HG03432 (cell line): ENCODE measurements around the gene CTPS2.
"Not testable (repeated sequence)": the region's sequence is repeated elsewhere in the genome, so short reads cannot be mapped to it uniquely, and the experiment has no call there.

Source experiments
- ATAC-seq: cut with Tn5 transposase; IDR thresholded peaks from one replicate; pipeline ENCODE4 v1.9.1; 2021; ENCODE audit warnings: mild to moderate bottlenecking, moderate library complexity; ENCODE audit not compliant: unreplicated experiment

The CTPS2 gene

GRCh38 chrX:16715638-16716037, 3.2 kb upstream of the CTPS2 start:
- not testable (repeated sequence) for ATAC-seq

DNA sequence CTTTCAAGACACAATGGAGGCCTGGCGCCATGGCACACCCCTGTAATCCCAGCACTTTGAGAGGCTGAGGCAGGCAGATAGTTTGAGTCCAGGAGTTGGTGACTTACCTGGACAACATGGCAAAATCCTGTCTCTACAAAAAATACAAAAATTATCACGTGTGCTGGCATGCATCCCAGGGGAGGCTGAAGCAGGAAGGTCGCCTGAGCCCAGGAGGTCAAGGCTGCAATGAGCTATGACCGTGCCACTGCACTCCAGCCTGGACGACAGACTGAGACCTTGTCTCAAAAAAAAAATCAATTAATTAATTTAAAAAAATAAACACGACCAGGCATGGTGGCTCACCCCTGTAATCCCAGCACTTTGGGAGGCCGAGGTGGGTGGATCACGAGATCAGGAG, 2.0 kb upstream of the CTPS2 start:
- ATAC-seq, result no peak

- ATAC-seq, result peak; percentile 44
Observed at GRCh38 chrX:16711893-16712547, 449 bp downstream of the CTPS2 start.

DNA sequence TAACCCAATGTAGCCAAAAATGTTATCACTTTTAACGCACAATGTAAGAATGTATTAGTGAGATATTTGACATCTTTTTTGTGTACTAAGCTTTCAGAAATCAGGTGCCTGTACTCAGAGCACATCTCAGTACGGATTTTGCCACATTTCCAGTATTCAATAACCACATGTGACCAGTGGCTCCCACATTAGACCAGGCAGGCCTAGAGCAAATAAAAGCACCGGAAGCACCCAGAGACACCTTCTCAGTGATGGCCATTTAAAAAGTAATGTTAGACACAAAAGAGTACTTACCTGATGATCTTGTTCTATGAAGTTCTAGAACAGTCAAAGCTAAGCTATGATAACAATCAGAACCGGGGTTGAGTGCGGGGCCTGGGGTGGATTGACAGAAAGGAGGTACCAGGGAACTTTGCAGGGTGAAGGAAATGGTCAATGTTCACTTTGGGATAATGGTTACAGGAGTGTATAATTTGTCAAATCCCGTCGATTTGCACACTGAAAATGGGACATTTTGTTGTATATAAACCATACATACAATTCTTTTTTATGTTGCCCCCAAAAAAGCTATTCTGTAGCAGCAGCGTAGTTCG, 1.2 kb downstream of the CTPS2 start:
- ATAC-seq, result no peak

DNA sequence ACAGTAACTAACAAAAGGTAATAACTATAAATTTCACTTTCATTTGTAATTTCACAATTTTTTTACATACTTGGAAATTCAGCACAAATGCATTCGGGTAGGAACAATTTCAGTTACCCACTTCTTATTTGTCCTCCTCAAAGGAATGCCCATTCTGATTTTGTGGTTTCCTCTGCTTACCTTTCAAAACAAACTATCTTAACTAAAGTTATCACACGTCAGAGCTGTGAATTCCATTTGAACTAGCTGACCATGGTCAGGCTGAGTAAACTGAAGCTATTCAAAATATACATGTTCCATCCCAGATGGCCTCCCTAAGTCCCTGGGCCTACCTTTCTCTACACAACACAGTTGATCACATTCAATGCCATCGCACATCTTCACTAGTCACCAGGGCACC, 4.5 kb downstream of the CTPS2 start:
- no peak for ATAC-seq

DNA sequence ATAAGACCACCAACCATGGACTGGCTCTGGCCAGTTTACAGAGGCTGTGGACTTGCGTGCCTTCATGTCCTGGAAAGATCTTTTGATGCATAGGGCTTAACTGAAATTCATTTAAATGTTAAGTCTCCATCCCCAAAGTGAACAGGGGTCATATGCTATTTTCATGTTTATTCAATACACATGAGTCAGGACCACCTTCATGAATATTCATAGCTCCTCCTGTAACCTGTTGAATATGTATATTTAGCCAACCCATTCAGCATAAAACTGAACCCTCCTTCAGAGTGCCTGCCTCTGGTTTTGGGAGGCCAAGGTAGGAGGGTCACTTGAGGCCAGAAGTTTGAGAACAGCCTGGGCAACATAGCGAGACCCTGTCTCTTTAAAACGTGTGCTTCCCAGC, 7.1 kb downstream of the CTPS2 start:
- no peak for ATAC-seq

DNA sequence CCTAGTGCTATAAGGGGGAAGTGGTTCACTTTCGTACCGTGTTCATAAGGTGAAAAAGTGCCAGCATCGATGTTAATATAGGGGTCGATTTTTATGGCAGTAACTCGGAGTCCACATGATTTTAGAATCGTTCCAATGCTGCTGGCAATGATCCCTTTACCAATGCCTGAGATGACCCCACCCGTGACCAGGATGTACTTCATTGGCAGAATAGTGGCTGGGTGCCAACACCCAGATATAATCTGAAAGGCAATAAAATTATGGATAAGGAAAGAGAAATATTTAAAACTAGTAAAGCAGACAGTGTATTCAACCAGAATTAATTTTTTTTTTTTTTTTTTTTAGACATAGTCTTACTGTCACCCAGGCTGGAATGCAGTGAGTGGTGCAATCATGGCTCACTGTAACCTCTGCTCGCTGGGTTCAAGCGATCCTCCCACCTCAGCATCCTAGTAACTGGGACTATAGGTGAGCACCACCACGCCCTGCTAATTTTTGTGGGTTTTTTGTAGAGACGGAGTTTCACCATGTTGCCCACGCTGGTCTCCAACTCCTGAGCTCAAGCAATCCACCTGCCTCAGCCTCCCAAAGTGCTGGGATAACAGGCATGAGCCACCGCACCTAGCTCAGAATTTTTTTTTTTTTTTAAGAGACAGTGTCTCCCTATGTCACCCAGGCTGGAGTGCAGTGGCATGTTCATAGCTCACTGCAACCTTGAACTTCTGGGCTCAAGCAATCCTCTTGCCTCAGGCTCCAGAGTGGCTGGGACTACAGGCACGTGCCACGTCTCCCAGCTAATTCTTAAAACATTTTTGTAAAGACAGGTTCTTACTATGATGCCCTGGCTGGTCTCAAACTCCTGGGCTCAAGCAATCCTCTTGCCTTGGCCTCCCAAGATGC, 9.5 kb downstream of the CTPS2 start:
- no peak for ATAC-seq

GRCh38 chrX:16700734-16701133, 11.7 kb downstream of the CTPS2 start:
- no peak for ATAC-seq

DNA sequence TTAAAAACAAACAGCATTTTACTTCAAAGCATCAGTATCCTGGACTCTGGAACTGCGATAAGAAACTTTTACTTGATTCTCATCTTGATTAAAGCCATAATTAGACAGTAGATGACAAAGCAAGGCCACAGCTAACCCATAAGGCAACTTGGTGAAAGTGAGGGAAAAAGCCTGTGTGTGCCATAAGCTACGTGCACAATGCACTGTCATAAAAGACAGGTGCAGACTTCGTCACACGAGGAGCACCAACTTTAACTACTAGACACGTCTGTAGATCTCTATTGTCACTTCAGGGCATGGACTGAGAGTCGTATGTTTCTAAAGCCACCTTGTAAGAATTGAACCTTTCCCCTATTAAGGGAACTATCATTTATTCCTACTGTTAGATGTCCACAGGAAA, 13.1 kb downstream of the CTPS2 start:
- no peak for ATAC-seq

DNA sequence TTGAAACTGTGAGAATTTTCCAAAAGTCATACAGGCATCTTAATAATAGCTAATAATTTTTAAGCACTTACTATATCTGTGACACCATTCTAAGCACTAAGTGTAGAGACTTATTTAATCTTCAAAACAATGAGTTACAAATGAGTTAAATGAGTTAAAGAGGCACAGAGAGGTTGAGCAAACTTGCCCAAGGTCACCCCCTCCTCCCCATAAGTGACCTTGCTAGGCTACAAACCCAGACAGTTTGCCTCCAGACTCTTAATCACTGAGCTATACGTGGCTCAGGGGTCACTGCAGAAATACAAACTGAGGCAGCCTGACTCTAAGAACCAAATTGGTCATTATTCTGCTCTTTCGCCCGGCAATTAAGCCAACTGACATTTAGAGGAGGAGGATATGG, 15.5 kb downstream of the CTPS2 start:
- no peak for ATAC-seq

DNA sequence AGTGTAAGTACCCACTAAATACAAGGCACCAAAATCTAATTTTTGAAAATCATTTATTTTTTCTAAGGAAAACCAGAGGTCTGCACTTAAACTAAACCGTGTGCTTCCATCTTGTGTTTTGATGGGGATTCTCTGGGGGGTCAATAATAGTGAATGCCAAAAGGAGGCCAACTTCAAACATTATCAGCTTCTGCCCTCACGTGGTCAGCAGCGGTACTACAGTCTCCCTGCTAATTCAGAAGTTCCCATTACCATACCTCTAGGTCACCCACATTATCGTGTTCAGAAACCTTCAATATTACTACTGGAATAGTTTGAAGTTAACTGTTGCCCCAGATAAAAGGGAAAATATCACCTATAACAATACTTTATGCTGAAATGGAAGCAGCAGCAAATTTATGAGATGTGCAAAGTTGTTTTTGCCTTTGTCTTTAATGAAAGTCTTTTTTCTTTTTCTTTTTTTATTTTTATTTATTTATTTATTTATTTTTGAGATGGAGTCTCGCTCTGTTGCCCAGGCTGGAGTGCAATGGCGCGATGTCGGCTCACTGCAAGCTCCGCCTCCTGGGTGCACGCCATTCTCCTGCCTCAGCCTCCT, 17.3 kb downstream of the CTPS2 start:
- no peak for ATAC-seq

DNA sequence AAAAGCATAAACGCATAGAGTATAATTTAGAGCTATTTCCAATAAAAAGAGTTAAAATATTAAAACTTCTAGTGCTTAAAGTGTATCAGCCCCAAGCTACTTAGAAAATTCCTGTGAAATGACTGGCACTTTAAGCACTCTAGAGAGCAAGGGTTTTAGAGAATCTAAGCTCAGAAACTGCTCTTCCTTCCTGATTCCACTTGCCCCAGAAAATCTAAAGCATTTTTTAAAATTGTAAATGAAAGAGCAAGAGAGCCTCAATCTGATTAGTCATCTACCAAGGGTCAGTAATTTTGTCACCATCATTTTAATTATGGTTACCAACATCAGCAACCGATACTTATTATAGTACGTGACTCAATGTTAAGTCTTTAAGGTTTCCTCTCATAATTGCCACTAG, 25.0 kb downstream of the CTPS2 start:
- ATAC-seq, result no peak

- no peak for ATAC-seq
Observed at GRCh38 chrX:16683007-16683664, 29.3 kb downstream of the CTPS2 start.

DNA sequence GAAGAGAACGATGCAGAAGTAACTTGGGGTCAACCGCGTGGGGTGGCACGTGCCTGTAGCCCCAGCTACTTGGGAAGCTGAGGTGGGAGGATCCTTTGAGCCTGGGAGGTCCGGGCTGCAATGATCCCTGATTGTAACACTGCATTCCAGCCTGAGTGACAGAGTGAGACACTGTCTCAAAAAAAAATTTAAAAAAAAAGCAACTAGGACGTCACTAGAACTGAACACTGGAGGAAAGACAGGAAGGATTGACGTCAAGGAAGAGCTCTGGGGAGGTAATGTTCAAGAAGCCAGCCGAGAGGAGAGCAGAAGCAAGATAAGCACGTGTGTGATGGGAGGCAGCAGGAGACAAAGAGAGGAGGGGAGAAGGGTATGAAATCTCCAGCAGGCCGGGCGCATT, 33.8 kb downstream of the CTPS2 start:
- ATAC-seq, result no peak

DNA sequence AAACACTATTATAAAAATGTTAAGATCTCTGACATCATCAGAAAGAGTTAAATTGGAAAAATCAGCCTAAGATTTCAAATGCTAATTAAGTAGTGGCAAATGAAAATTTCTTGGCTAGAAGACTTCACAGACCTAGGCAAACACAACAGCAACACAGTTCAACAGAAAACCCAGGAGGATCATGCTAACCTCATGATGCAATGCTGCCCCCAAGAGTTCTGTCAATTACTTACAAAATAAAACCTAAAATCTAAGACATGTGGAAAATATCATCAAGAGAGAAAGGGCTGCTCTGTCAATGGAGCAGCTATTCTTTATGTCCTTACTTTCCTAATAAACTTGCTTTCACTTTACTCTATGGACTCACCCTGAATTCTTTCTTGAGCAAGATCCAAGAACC, 41.5 kb downstream of the CTPS2 start:
- no peak for ATAC-seq

GRCh38 chrX:16666541-16666940, 45.9 kb downstream of the CTPS2 start:
- ATAC-seq, result no peak

GRCh38 chrX:16665089-16665488, 47.4 kb downstream of the CTPS2 start:
- no peak for ATAC-seq

DNA sequence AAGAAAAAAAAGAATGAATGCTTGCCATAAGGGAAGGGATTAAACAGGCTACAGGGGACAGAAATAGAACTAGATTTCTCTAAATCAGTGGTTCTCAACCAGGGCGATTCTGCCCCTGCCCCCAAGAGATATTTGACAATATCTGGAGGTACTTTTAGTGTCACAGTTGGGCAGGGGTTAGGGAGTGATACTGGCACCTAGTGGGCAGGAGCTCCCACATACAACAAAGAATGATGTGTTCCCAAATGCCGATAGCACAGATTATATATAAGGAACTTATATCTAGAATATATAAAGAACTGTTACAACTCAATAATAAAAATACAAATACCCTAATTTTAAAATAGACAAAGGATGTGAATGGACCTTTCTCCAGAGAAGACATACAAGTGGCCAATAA, 47.8 kb downstream of the CTPS2 start:
- ATAC-seq, result no peak

- ATAC-seq, result no peak
Observed at GRCh38 chrX:16664074-16664473, 48.4 kb downstream of the CTPS2 start.

- no peak for ATAC-seq
Observed at GRCh38 chrX:16662402-16662801, 50.1 kb downstream of the CTPS2 start.

DNA sequence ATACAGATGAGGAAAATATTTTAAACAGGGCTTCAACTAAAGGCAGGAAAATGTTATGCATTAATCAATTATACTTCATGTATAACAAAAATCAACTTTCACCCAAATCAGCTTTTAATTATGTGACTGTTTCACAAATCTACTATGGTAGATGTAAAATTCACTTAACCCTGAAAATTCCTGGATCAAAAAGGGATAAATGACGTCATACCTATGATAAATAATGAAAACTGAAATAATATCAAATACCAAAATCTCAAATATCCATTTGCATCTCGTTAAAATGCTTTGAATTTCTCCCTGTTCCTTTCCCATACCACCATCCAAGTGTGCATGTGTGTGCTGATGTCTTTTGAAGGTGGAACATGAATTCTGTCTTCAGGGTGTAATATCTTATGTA, 51.0 kb downstream of the CTPS2 start:
- no peak for ATAC-seq
